Measurements from ENCODE around the gene SCYGR8.
"Not testable (repeated sequence)": the region's sequence is repeated elsewhere in the genome, so short reads cannot be mapped to it uniquely, and the experiment has no call there.

Gene SCYGR8, protein sequence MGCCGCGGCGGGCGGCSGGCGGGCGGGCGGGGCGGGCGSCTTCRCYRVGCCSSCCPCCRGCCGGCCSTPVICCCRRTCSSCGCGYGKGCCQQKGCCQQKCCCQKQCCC

GRCh38 chr2:227745594-227745993, at the start of gene SCYGR8:
Gene SCYGR8, plus strand, starts transcription at chr2:227745894. Its CDS starts 0 bp downstream, at chr2:227745894.
- no peak for DNase-seq

DNA sequence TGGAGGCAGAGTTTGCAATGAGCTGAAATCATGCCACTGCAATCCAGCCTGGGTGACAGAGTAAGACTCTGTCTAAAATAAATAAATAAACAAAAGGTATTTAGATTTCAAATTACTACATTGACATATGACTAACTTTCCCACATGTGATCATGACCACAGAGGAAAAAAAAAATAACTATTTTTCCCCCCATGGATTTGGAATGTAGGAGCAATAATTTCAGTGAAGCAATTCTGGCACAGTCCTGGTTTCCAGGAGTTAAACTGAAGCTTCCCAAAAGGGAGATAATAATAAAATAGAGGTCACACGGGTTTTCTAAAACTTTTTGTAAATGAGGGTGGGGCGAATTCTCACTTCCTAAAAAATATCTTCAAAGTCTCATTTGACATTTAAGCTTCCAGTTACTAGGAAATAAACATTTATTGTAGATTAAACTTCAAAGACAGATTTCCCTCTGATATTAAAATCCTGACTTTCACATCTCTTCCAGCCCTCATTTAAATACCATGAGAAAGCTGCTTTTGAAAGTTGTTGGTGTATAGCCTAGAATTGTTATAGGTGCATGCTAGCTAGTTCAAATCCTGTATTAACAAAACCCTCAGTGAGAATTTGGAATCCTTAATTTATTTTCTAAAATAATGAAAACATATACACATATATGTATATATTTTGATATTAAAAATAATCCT, 48.6 kb upstream of the SCYGR8 start:
- no peak for DNase-seq

- DNase-seq: no peak
Measured at GRCh38 chr2:227701556-227701955, 44.1 kb upstream of the SCYGR8 start.

DNA sequence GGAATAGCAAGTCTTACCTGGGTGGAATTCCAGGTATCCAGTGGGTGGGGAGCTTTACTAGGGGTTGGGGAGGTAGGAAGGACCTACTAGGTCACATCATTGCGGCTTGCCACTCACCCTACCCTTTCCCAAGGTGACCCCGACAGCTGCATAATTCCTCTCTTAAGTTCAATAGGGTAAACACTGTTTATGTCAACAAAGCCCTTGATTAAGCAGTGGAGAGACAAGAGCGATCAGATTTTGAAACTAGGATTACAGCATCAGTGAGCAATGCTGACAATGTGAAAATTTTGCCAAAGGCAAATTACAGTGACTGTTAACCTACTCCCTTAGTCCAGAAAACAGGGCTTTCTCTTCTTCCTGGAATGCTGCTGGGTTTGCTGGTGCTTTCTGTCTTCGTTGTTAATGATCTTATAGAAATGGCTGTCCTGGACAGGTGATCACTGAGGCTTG, 42.4 kb upstream of the SCYGR8 start:
- DNase-seq: no peak

DNA sequence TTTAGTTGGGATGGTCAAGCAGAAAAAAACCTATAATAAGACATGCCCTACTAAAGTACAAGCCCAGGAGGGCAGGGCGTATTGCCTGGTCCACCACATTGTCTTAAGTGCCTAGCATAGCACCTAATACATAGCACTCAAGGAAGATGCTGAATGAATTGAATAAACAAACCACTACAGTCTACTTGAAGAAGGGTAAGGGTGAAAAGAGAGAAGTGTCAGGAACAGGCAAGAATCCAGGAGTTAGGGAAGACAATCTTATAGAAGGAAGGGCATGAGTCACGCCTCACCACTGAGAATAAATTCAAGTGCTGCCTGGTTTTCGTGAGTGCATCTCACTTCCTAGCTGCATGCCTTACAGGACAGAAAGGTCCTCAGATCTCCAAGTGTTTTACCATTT, 41.7 kb upstream of the SCYGR8 start:
- no peak for DNase-seq

DNA sequence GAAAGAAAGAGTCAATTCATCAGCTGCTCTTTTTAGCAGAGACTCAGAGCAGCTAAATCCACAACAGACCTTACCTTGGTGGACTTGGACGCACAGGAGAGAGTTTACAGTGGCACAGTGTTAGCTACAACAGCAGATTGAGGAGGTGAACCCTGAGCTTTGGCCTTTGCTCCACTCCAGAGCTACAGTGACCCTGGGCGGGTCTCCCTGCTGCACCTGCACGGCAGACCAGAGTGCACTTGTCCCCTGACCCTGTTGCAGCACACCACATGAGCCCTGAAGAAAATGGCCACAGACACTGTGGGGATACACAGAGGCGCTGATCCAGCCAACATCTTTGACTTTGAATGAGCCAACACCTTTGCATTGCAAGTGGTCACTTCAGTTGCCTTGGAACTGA, 38.8 kb upstream of the SCYGR8 start:
- DNase-seq: no peak

DNA sequence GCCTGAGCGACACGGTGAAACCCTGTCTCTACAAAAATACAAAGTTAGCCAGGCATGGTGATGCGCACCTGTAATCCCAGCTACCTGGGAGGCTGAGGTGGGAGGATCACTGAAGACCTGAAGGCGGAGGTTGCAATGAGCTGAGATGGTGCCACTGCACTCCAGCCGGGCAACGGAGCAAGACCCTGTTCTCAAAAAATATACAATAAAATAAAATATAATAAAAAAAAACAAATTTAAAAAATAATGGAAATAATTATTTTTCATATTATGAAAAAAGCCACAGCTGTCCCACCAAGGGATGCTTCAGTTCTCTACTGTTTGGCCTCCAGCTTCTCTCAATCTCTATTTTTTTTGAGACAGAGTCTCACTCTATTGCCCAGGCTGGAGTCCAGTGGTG, 38.3 kb upstream of the SCYGR8 start:
- DNase-seq: no peak

DNA sequence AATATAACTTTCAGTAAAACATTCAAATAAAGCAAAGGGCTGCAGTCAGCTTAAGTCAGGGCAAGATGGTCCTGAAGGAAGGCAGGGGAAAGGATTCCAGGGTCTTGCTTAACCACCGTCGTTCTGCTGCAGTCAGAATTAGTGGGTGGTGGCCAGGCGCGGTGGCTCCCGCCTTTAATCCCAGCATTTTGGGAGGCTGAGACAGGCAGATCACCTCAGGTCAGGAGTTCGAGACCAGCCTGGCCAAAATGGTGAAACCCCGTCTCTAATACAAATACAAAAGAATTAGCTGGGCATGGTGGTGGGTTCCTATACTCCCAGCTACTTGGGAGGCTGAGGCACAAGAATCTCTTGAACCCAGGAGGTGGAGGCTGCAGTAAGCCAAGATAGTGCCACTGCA, 34.7 kb upstream of the SCYGR8 start:
- DNase-seq: no peak

GRCh38 chr2:227713291-227713690, 32.4 kb upstream of the SCYGR8 start:
- DNase-seq: no peak

- DNase-seq: no peak
Measured at GRCh38 chr2:227716501-227716900, 29.2 kb upstream of the SCYGR8 start.

DNA sequence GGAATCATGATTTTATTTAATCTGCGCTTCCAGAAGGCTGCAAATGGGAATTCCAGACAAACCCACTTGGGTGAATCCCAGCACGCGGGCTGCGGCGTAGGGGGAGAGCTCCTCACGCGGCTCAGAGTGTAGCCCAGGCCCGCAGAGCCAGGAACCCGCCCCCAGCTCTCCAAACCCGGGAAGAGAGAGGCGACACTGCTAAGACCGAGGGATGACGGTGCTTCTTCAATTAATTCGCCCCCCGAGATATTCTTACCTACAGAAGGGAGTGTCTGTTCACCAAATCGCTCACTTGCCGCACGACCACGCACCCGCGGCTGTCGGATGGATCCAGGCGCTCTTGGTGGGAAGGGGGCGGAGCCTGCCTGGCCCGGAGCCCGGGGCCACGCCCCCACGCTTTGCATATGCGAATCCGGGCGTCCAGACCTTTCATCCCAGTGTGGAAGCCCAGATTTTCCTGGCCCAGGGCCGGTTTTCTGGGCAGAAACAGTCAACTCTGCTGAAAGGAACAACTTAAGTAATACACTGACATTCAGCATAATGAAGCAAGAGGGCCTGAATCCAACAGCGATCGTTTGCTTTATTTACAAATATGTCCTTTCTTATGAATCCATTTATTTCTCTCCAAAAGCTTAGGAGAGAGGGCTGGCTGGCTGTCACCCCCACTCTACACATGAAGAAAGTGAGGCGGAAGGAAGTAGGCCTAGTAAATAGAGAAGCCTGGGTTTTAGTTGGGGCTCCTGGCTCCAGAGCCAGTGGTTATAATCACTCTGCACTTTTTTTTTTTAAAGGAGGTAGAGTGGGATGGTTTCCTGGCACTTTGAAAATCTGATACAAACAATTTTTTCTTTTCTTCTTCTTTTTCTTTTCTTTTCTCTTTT, 27.8 kb upstream of the SCYGR8 start, which contains the start of gene SLC19A3:
Gene SLC19A3 (minus strand): TSS at position 342 of the 881 bp plus-strand sequence. CDS start 15,710 bp downstream, outside the sequence.
- peak; percentile 96 for DNase-seq

- no peak for DNase-seq
Measured at GRCh38 chr2:227719641-227720040, 26.1 kb upstream of the SCYGR8 start.

DNA sequence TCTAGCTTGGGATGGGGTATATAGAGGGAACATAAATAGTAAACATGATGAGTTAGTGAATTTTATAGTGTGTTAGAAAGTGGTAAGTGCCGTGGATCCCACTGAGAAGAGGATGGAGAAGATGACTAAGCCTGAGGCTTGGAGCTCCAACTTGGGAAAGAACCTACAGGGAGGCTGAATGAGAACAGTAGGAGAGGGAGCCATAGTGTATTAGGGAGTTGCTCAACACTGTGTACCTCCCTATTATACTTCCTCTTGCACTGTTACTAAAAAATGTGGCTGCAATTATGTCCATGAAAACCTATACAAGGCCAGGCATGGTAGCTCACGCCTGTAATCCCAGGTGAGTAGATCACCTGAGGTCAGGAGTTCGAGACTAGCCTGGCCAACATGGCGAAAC, 25.0 kb upstream of the SCYGR8 start:
- DNase-seq: no peak

GRCh38 chr2:227722821-227723220, 22.9 kb upstream of the SCYGR8 start:
- DNase-seq: not testable (repeated sequence)

GRCh38 chr2:227724394-227725039, 21.2 kb upstream of the SCYGR8 start, which contains the start of gene SCYGR6:
Gene SCYGR6, minus strand, starts transcription at chr2:227724757. Its CDS starts 0 bp downstream, at chr2:227724757.
- no peak for DNase-seq

DNA sequence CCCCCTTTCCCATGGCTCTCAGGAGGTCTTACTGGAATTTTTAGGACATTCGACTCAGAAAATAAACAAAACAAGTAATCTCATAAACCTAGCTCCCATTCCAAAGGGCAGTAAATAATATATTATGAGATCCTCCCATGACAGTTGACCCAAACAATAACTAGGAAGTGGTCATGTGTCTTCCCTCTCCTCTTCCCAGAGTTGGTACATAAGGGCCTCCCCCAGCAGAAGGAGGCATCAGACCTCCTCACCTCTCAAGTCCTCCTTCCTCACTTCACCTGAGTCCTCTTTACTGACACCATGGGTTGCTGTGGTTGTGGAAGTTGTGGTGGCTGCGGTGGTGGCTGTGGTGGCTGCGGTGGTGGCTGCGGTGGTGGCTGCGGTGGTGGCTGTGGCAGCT, 17.7 kb upstream of the SCYGR8 start, which contains the start of gene SCYGR7:
Gene SCYGR7 (plus strand): TSS at position 301 of the 400 bp plus-strand sequence. CDS start 0 bp downstream, at position 301.
- DNase-seq: no peak

GRCh38 chr2:227739351-227739750, 6.3 kb upstream of the SCYGR8 start:
- no peak for DNase-seq

DNA sequence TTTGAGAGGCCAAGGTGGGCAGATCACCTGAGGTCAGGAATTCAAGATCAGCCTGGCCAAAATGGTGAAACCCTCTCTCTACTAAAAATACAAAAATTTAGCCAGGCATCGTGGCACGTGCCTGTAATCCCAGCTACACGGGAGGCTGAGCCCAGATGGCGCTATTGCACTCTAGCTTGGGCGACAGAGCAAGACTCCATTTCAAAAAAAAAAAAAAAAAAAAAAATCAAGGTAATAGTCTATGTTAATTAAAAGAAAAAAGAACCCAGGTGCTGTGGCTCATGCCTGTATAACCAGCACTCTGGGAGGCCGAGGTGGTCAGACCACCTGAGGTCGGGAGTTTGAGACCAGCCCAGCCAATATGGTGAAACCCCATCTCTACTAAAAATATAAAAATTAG, 5.0 kb upstream of the SCYGR8 start:
- DNase-seq: not testable (repeated sequence)

DNA sequence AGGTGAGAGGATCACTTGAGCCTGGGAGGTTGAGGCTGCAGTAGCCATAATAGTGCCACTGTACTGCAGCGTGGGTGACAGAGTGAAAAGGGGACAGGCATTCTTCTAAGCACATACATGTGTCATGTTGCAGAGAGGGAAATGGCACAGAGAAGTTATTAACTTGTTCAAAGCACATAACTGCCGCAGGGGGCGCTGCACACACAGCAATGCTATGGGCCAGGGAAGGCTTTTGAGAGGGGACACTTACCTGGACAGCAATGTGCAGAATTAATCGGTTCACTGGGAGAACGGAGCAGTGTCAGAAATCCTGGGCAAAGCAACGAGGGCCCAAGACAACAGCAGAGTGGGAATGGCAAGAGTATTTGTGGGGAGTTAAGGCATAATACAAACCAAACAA, 2.4 kb downstream of the SCYGR8 start:
- no peak for DNase-seq

DNA sequence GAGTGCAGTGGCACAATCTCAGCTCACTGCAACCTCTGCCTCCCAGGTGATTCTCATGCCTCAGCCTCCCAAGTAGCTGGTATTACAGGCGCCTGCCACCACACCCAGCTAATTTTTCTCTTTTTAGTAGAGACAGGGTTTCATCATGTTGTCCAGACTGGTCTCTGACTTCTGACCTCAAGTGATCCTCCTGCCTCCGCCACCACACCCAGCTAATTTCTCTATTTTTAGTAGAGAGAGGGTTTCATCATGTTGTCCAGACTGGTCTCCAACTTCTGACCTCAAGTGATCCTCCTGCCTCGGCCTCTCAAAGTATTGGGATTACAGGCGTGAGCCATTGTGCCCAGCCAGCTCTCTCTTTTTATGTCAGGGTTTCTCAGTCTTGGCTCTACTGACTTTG, 10.6 kb downstream of the SCYGR8 start:
- DNase-seq: not testable (repeated sequence)

- DNase-seq: no peak
Measured at GRCh38 chr2:227759411-227760118, 13.9 kb downstream of the SCYGR8 start.
